Measurements from ENCODE around the gene SRGAP3. TPM values are rescaled to one million over a fixed set of nuclear protein-coding genes. Genes with fewer than 3 reads are reported as not detected.
A peak's percentile ranks its signal among the peaks of the same experiment; 100 is the strongest.

Gene SRGAP3
- polyA plus RNA-seq, 2 donors: 1.3 to 3.3 TPM

DNA sequence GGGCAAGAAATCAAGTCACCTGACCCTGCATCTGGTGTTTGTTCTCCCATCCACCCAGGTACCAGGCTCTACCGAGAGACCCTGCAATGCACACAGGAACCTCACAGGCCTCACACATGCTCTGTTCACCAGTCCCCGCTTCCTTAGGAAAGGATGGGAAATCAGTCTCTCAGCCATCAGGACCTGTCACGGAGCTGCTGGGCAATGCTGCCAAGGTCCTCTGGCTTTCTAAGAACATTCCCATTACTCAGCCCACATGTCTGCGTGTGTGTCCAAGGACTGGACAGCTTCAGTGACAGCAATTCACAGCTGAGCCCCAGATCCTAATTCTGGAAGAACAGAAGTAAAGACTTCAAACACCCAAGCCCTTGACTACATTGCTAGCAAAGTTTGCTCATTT lies 6.5 kb upstream of the SRGAP3 start:
- H3K27ac ChIP-seq (ENCODE audit: low read depth in 2 of 2, low read length in 1 of 2): no peak overlapping the region
- no peak overlapping the region for H3K4me3 ChIP-seq (ENCODE audit: low read depth in 1 of 2, low read length in 2 of 2)
- H3K36me3 ChIP-seq (ENCODE audit: control insufficient read depth in 2 of 2, insufficient read depth in 2 of 2, low read length in 1 of 2): no peaks in the 10 kb centered on the region
- H3K4me1 ChIP-seq (ENCODE audit: control insufficient read depth in 2 of 2, insufficient read depth in 2 of 2, low read length in 1 of 2): no peaks in the 10 kb centered on the region
- no peaks in the 10 kb centered on the region for H3K27me3 ChIP-seq (ENCODE audit: control insufficient read depth in 1 of 2, insufficient read depth in 2 of 2, low read length in 2 of 2)
- 85 to 87% methylated on average over 4 of the region's 4 CpGs for WGBS, 2 donors
- peaks cover 0 to 4% of the 10 kb centered on the region in 2 donors for H3K9me3 ChIP-seq (ENCODE audit: control insufficient read depth in 2 of 2, insufficient read depth in 1 of 2, low read depth in 1 of 2, low read length in 1 of 2)

GRCh38 chr3:9254764-9255163 lies 5.3 kb upstream of the SRGAP3 start:
- WGBS, 2 donors: 78 to 82% methylated on average over 1 of the region's 1 CpG
- Histone ChIP-seq H3K27ac (ENCODE audit: low read depth in 2 of 2, low read length in 1 of 2) (no peak overlapping the region), H3K4me1 (ENCODE audit: control insufficient read depth in 2 of 2, insufficient read depth in 2 of 2, low read length in 1 of 2) (peaks cover 0 to 2% of the 10 kb centered on the region in 2 donors), H3K36me3 (ENCODE audit: control insufficient read depth in 2 of 2, insufficient read depth in 2 of 2, low read length in 1 of 2) (no peaks in the 10 kb centered on the region), H3K9me3 (ENCODE audit: control insufficient read depth in 2 of 2, insufficient read depth in 1 of 2, low read depth in 1 of 2, low read length in 1 of 2) (peaks cover 0 to 4% of the 10 kb centered on the region in 2 donors), H3K27me3 (ENCODE audit: control insufficient read depth in 1 of 2, insufficient read depth in 2 of 2, low read length in 2 of 2) (no peaks in the 10 kb centered on the region), H3K4me3 (ENCODE audit: low read depth in 1 of 2, low read length in 2 of 2) (no peak overlapping the region)

- peaks cover 0 to 4% of the 10 kb centered on the region in 2 donors for H3K9me3 ChIP-seq (ENCODE audit: control insufficient read depth in 2 of 2, insufficient read depth in 1 of 2, low read depth in 1 of 2, low read length in 1 of 2)
- 47 to 51% methylated on average over 7 of the region's 7 CpGs for WGBS, 2 donors
- H3K4me3 ChIP-seq (ENCODE audit: low read depth in 1 of 2, low read length in 2 of 2): no peak overlapping the region
- H3K27me3 ChIP-seq (ENCODE audit: control insufficient read depth in 1 of 2, insufficient read depth in 2 of 2, low read length in 2 of 2): no peaks in the 10 kb centered on the region
- no peak overlapping the region for H3K27ac ChIP-seq (ENCODE audit: low read depth in 2 of 2, low read length in 1 of 2)
- H3K36me3 ChIP-seq (ENCODE audit: control insufficient read depth in 2 of 2, insufficient read depth in 2 of 2, low read length in 1 of 2): no peaks in the 10 kb centered on the region
- H3K4me1 ChIP-seq (ENCODE audit: control insufficient read depth in 2 of 2, insufficient read depth in 2 of 2, low read length in 1 of 2): peaks cover 0 to 2% of the 10 kb centered on the region in 2 donors
Measured at GRCh38 chr3:9253327-9253726, 3.9 kb upstream of the SRGAP3 start.

GRCh38 chr3:9251055-9251786 lies 1.8 kb upstream of the SRGAP3 start:
- H3K27ac ChIP-seq (ENCODE audit: low read depth in 2 of 2, low read length in 1 of 2): no peak overlapping the region
- no peaks in the 10 kb centered on the region for H3K27me3 ChIP-seq (ENCODE audit: control insufficient read depth in 1 of 2, insufficient read depth in 2 of 2, low read length in 2 of 2)
- H3K9me3 ChIP-seq (ENCODE audit: control insufficient read depth in 2 of 2, insufficient read depth in 1 of 2, low read depth in 1 of 2, low read length in 1 of 2): no peaks in the 10 kb centered on the region
- no peak overlapping the region for H3K4me3 ChIP-seq (ENCODE audit: low read depth in 1 of 2, low read length in 2 of 2)
- peaks cover 0 to 2% of the 10 kb centered on the region in 2 donors for H3K4me1 ChIP-seq (ENCODE audit: control insufficient read depth in 2 of 2, insufficient read depth in 2 of 2, low read length in 1 of 2)
- no peaks in the 10 kb centered on the region for H3K36me3 ChIP-seq (ENCODE audit: control insufficient read depth in 2 of 2, insufficient read depth in 2 of 2, low read length in 1 of 2)
- 71 to 74% methylated on average over 10 of the region's 10 CpGs for WGBS, 2 donors

DNA sequence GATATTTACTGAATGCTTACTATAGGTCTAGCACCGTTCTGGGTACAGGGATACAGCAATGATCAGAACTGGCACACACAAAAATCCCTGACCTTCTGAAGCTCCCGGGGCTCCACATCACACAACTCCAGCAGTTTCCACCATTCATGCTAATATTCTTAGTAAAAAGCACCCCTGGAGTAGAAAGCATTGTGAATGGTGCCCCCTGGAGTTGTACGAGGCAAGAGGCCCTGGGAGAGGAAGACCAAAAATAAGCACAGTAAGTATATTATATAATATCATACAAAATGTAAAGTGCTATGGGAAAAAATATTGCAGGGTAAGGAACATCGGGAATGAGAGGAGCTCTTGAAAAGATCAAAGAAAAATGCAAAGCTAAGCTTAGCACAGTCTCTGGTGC lies 790 bp upstream of the SRGAP3 start:
- H3K4me3 ChIP-seq (ENCODE audit: low read depth in 1 of 2, low read length in 2 of 2): no peak overlapping the region
- no peaks in the 10 kb centered on the region for H3K9me3 ChIP-seq (ENCODE audit: control insufficient read depth in 2 of 2, insufficient read depth in 1 of 2, low read depth in 1 of 2, low read length in 1 of 2)
- H3K36me3 ChIP-seq (ENCODE audit: control insufficient read depth in 2 of 2, insufficient read depth in 2 of 2, low read length in 1 of 2): no peaks in the 10 kb centered on the region
- no peaks in the 10 kb centered on the region for H3K27me3 ChIP-seq (ENCODE audit: control insufficient read depth in 1 of 2, insufficient read depth in 2 of 2, low read length in 2 of 2)
- H3K27ac ChIP-seq (ENCODE audit: low read depth in 2 of 2, low read length in 1 of 2): no peak overlapping the region
- 57 to 63% methylated on average over 4 of the region's 4 CpGs for WGBS, 2 donors
- H3K4me1 ChIP-seq (ENCODE audit: control insufficient read depth in 2 of 2, insufficient read depth in 2 of 2, low read length in 1 of 2): peaks cover 0 to 2% of the 10 kb centered on the region in 2 donors

DNA sequence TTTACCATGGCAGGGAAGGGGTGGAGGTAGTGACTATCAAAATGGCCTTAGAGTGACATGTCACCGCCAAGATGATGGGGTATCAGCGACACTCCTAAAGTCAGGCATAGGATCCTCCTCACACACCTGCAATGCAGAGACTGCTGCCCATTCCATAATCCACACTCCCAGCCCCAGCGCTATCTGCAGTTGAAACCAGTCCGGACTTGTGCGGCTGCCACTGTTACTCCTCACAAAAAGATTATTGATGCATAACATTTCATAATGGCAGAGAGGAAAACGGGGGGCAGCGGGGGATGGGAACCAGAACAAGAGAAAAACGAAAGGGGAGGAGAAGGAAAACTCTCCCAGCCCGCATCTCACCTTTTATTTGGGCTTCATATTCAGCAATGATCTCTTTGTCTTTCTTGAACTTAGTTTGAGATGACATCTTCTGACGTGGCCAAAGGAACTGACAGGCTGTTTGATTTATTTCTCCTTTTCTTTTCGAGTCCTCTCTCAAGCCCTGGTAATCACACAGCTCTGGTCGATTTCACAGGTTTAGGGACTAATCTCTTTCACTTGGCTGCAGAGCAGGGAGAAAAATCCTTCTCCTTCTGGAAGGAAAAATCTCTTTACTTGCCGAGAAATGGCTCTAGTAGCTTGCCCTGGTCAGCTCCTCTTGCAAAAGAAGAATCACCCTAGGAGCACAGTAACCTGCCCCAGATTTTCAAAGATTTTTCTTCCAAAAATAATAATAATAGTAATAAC lies 749 bp downstream of the SRGAP3 start:
- H3K36me3 ChIP-seq (ENCODE audit: control insufficient read depth in 2 of 2, insufficient read depth in 2 of 2, low read length in 1 of 2): no peaks in the 10 kb centered on the region
- peak overlapping the region; percentile 13 to 51 for H3K27ac ChIP-seq (ENCODE audit: low read depth in 2 of 2, low read length in 1 of 2)
- peaks cover 0 to 2% of the 10 kb centered on the region in 2 donors for H3K4me1 ChIP-seq (ENCODE audit: control insufficient read depth in 2 of 2, insufficient read depth in 2 of 2, low read length in 1 of 2)
- H3K27me3 ChIP-seq (ENCODE audit: control insufficient read depth in 1 of 2, insufficient read depth in 2 of 2, low read length in 2 of 2): no peaks in the 10 kb centered on the region
- H3K4me3 ChIP-seq (ENCODE audit: low read depth in 1 of 2, low read length in 2 of 2): peak overlapping the region; percentile 55 to 63
- H3K9me3 ChIP-seq (ENCODE audit: control insufficient read depth in 2 of 2, insufficient read depth in 1 of 2, low read depth in 1 of 2, low read length in 1 of 2): no peaks in the 10 kb centered on the region
- 7 to 11% methylated on average over 13 of the region's 13 CpGs for WGBS, 2 donors

GRCh38 chr3:9247941-9248521 lies 1.4 kb downstream of the SRGAP3 start:
- no peaks in the 10 kb centered on the region for H3K36me3 ChIP-seq (ENCODE audit: control insufficient read depth in 2 of 2, insufficient read depth in 2 of 2, low read length in 1 of 2)
- 31 to 39% methylated on average over 19 of the region's 19 CpGs for WGBS, 2 donors
- peaks cover 0 to 2% of the 10 kb centered on the region in 2 donors for H3K4me1 ChIP-seq (ENCODE audit: control insufficient read depth in 2 of 2, insufficient read depth in 2 of 2, low read length in 1 of 2)
- peak overlapping the region in 1 of 2 donors; percentile 51 for H3K27ac ChIP-seq (ENCODE audit: low read depth in 2 of 2, low read length in 1 of 2)
- no peaks in the 10 kb centered on the region for H3K27me3 ChIP-seq (ENCODE audit: control insufficient read depth in 1 of 2, insufficient read depth in 2 of 2, low read length in 2 of 2)
- H3K9me3 ChIP-seq (ENCODE audit: control insufficient read depth in 2 of 2, insufficient read depth in 1 of 2, low read depth in 1 of 2, low read length in 1 of 2): no peaks in the 10 kb centered on the region
- H3K4me3 ChIP-seq (ENCODE audit: low read depth in 1 of 2, low read length in 2 of 2): peak overlapping the region; percentile 55 to 63

DNA sequence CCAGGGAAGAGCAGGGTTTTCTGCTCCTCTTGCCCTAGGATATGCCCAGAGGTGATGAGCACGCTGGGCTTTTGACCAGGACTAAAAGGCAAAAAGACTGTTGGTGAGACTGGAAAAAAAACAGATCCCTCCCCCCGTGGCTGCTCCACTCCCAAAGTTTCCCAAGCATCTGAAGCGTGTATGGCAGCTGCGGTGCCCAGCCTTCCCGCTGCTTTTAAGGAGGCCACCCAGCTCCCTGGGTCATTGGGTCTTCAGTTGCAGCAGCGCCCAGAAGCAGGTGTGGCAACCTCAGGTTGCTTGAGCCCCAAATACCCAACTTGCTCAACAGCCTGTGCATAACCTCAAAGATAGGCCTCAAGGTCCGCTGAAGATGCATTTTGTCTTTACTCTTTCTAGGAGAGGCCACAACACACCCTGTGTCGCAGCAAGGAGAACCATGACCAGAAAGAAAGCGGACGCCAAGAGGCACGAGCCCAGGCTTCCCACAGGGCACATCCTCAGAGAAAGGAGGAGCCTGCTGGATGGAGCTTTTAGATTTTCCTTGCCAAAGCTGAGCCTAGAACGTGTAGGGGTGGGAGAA lies 2.0 kb downstream of the SRGAP3 start:
- WGBS, 2 donors: 51 to 65% methylated on average over 12 of the region's 12 CpGs
- Histone ChIP-seq H3K4me3 (ENCODE audit: low read depth in 1 of 2, low read length in 2 of 2) (peak overlapping the region; percentile 55 to 63), H3K4me1 (ENCODE audit: control insufficient read depth in 2 of 2, insufficient read depth in 2 of 2, low read length in 1 of 2) (peaks cover 0 to 2% of the 10 kb centered on the region in 2 donors), H3K36me3 (ENCODE audit: control insufficient read depth in 2 of 2, insufficient read depth in 2 of 2, low read length in 1 of 2) (no peaks in the 10 kb centered on the region), H3K27ac (ENCODE audit: low read depth in 2 of 2, low read length in 1 of 2) (no peak overlapping the region), H3K27me3 (ENCODE audit: control insufficient read depth in 1 of 2, insufficient read depth in 2 of 2, low read length in 2 of 2) (no peaks in the 10 kb centered on the region), H3K9me3 (ENCODE audit: control insufficient read depth in 2 of 2, insufficient read depth in 1 of 2, low read depth in 1 of 2, low read length in 1 of 2) (no peaks in the 10 kb centered on the region)

GRCh38 chr3:9246189-9246588 lies 3.3 kb downstream of the SRGAP3 start:
- Histone ChIP-seq H3K36me3 (ENCODE audit: control insufficient read depth in 2 of 2, insufficient read depth in 2 of 2, low read length in 1 of 2) (no peaks in the 10 kb centered on the region), H3K27ac (ENCODE audit: low read depth in 2 of 2, low read length in 1 of 2) (no peak overlapping the region), H3K9me3 (ENCODE audit: control insufficient read depth in 2 of 2, insufficient read depth in 1 of 2, low read depth in 1 of 2, low read length in 1 of 2) (no peaks in the 10 kb centered on the region), H3K4me3 (ENCODE audit: low read depth in 1 of 2, low read length in 2 of 2) (no peak overlapping the region), H3K4me1 (ENCODE audit: control insufficient read depth in 2 of 2, insufficient read depth in 2 of 2, low read length in 1 of 2) (peaks cover 0 to 2% of the 10 kb centered on the region in 2 donors), H3K27me3 (ENCODE audit: control insufficient read depth in 1 of 2, insufficient read depth in 2 of 2, low read length in 2 of 2) (no peaks in the 10 kb centered on the region)
- 78 to 83% methylated on average over 4 of the region's 4 CpGs for WGBS, 2 donors

Data from esophagus (tissue), 2 donors.